Astrocyte (in vitro differentiated cells and primary cell): Measurements from ENCODE around the gene SNX6.
"Not testable (repeated sequence)": the region's sequence is repeated elsewhere in the genome, so short reads cannot be mapped to it uniquely, and the experiment has no call there.

Source experiments
- EZH2 ChIP-seq: IDR thresholded peaks from 2 replicates; pipeline ENCODE4 v1.6.1; 2012; ENCODE audit warnings: mild to moderate bottlenecking, low read length, inconsistent platforms; ENCODE audit not compliant: insufficient read depth
- TF ChIP-seq, protein P1 (sequence below): IDR thresholded peaks from 2 replicates; pipeline ENCODE4 v1.5.1; 2011; ENCODE audit warnings: low read depth, mild to moderate bottlenecking, inconsistent platforms, low read length, moderate library complexity; ENCODE audit not compliant: insufficient read depth

DNA sequence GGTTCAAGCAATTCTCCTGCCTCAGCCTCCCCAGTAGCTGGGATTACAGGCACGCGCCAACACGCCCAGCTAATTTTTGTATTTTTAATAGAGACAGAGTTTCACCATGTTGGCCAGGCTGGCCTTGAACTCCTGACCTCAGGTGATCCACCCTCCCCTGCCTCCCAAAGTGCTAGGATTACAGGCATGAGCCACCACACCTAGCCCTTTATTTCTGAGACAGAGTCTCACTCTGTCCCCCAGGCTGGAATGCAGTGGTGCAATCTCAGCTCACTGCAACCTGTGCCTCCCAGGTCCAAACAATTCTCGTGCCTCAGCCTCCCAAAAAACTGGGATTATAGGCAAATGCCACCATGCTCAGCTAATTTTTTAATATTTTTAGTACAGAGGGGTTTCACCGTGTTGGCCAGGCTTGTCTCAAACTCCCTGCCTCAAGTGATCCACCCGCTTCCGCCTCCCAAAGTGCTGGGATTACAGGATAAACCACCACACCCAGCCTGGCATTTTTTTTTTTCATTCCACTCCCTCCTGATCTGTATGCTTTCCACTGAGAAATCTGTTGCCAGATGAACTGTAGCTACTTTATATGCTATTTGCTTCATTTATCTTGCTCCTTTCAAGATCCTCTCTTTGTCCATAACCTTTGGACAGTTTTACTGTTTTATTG is 109.5 kb downstream of the SNX6 start:
- TF ChIP-seq, protein P1, sequence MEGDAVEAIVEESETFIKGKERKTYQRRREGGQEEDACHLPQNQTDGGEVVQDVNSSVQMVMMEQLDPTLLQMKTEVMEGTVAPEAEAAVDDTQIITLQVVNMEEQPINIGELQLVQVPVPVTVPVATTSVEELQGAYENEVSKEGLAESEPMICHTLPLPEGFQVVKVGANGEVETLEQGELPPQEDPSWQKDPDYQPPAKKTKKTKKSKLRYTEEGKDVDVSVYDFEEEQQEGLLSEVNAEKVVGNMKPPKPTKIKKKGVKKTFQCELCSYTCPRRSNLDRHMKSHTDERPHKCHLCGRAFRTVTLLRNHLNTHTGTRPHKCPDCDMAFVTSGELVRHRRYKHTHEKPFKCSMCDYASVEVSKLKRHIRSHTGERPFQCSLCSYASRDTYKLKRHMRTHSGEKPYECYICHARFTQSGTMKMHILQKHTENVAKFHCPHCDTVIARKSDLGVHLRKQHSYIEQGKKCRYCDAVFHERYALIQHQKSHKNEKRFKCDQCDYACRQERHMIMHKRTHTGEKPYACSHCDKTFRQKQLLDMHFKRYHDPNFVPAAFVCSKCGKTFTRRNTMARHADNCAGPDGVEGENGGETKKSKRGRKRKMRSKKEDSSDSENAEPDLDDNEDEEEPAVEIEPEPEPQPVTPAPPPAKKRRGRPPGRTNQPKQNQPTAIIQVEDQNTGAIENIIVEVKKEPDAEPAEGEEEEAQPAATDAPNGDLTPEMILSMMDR, result not testable (repeated sequence)
- not testable (repeated sequence) for TF ChIP-seq EZH2
